SK-MEL-5 (cell line): ENCODE results near the gene DLD. TPM values are rescaled to one million over a fixed set of nuclear protein-coding genes. Genes with fewer than 3 reads are reported as not detected.

Source experiments
- total RNA-seq: library from RNA; depleted of rRNA; stranded (reverse); fragments of >200 nt; shearing (Covaris generic); gene quantifications from 2 replicates; pipeline ENCODE4 v1.2.3, GENCODE V29; 2014; rRNA removed

The DLD gene
- total RNA-seq, 1 experiment from 2014 or later = 137 TPM

Other genes starting within 250 kb of the DLD start
- gene SLC26A4, start 230.4 kb upstream of the DLD start, total RNA-seq = 16.7 and 17.9 TPM in 2 replicates
- 51.0 and 54.7 TPM in 2 replicates for gene CBLL1, start 147.0 kb upstream of the DLD start, total RNA-seq
- gene SLC26A3, start 88.0 kb upstream of the DLD start, total RNA-seq = not detected in 2 replicates
- gene LAMB1, start 112.0 kb downstream of the DLD start, total RNA-seq = 89.0 and 93.0 TPM in 2 replicates
- 0.11 and 0.32 TPM in 2 replicates for gene LAMB4, start 239.2 kb downstream of the DLD start, total RNA-seq